ENCODE results near the gene HDAC11. TPM values are rescaled to one million over a fixed set of nuclear protein-coding genes. Genes with fewer than 3 reads are reported as not detected.

Gene HDAC11
- total and polyA plus RNA-seq, 2 donors (not counting 1 experiment from before 2014, with no cell fraction given), result 5.2 to 23.1 TPM

DNA sequence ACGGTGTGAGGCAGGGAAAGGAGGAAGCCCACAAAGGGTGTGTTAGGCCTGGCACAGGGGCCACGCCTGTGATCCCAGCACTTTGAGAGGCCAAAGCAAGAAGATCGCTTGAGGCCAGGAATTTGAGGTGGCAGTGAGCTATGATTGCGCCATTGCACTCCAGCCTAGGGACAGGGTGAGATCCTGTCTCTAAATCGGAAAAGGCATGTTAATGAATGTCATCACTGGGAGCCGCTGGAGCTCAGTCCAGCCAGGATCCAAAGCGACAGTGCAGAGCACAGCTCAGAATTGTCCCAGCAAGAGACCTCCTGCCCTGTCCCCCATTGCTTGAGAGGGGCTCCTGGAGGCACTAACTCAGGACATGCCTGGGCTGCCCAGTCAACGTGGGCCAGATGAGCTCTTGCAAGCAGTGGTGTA, 53.8 kb downstream of the HDAC11 start:
- peaks cover 13% of the 10 kb centered on the region for H3K4me1 ChIP-seq (ENCODE audit: control insufficient read depth, extremely low read depth, insufficient read depth, low read length)
- no peak overlapping the region for H3K4me3 ChIP-seq (replicated peaks in 1 of 4; ENCODE audit: control extremely low read depth in 1 of 4, insufficient read depth in 1 of 4, low read depth in 3 of 4, low read length in 4 of 4)
- DNase-seq (ENCODE audit: low read depth in 2 of 2), result no peak
- no peak overlapping the region for H3K27ac ChIP-seq (ENCODE audit: insufficient read depth, low read length)
- no peak overlapping the region for H3K4me2 ChIP-seq (ENCODE audit: extremely low read depth, insufficient read depth, low read length)
- no peak overlapping the region for H2AFZ ChIP-seq (ENCODE audit: low read length)
- no peaks in the 10 kb centered on the region for H3K79me2 ChIP-seq (ENCODE audit: control insufficient read depth, insufficient read depth, low read length)
- no peak overlapping the region for H3K9ac ChIP-seq (ENCODE audit: insufficient read depth, low read length)
- H3K27me3 ChIP-seq (ENCODE audit: control insufficient read depth, insufficient read depth, low read length), result no peaks in the 10 kb centered on the region
- H3K36me3 ChIP-seq (ENCODE audit: control insufficient read depth, insufficient read depth, low read length), result no peaks in the 10 kb centered on the region
- no peaks in the 10 kb centered on the region for H3K9me3 ChIP-seq (ENCODE audit: control insufficient read depth, insufficient read depth, low read depth, low read length)
- no peaks in the 10 kb centered on the region for H4K20me1 ChIP-seq (ENCODE audit: control insufficient read depth, extremely low read depth, insufficient read depth, low read length)
- TF ChIP-seq CTCF (conservative IDR thresholded peaks at IDR 0.05 in 1 of 2, IDR thresholded peaks at IDR 0.05 in 1 of 2; ENCODE audit: low read depth in 1 of 2, low read length in 2 of 2), result no peak
- no peak for TF ChIP-seq EZH2 (IDR thresholded peaks at IDR 0.05; ENCODE audit: low read length, missing control alignments)

- Histone ChIP-seq H3K27me3 (ENCODE audit: control insufficient read depth, insufficient read depth, low read length) (no peaks in the 10 kb centered on the region), H3K79me2 (ENCODE audit: control insufficient read depth, insufficient read depth, low read length) (no peaks in the 10 kb centered on the region), H3K9ac (ENCODE audit: insufficient read depth, low read length) (no peak overlapping the region), H3K4me1 (ENCODE audit: control insufficient read depth, extremely low read depth, insufficient read depth, low read length) (peaks cover 13% of the 10 kb centered on the region), H3K27ac (ENCODE audit: insufficient read depth, low read length) (no peak overlapping the region), H3K4me3 (replicated peaks in 1 of 4; ENCODE audit: control extremely low read depth in 1 of 4, insufficient read depth in 1 of 4, low read depth in 3 of 4, low read length in 4 of 4) (no peak overlapping the region), H3K36me3 (ENCODE audit: control insufficient read depth, insufficient read depth, low read length) (no peaks in the 10 kb centered on the region), H3K9me3 (ENCODE audit: control insufficient read depth, insufficient read depth, low read depth, low read length) (no peaks in the 10 kb centered on the region), H3K4me2 (ENCODE audit: extremely low read depth, insufficient read depth, low read length) (no peak overlapping the region), H4K20me1 (ENCODE audit: control insufficient read depth, extremely low read depth, insufficient read depth, low read length) (no peaks in the 10 kb centered on the region), H2AFZ (ENCODE audit: low read length) (no peak overlapping the region)
- no peak for TF ChIP-seq EZH2 (IDR thresholded peaks at IDR 0.05; ENCODE audit: low read length, missing control alignments)
- TF ChIP-seq CTCF (conservative IDR thresholded peaks at IDR 0.05 in 1 of 2, IDR thresholded peaks at IDR 0.05 in 1 of 2; ENCODE audit: low read depth in 1 of 2, low read length in 2 of 2), result no peak
- DNase-seq (ENCODE audit: low read depth in 2 of 2), result no peak
Measured at GRCh38 chr3:13535526-13535875, 55.4 kb downstream of the HDAC11 start.

DNA sequence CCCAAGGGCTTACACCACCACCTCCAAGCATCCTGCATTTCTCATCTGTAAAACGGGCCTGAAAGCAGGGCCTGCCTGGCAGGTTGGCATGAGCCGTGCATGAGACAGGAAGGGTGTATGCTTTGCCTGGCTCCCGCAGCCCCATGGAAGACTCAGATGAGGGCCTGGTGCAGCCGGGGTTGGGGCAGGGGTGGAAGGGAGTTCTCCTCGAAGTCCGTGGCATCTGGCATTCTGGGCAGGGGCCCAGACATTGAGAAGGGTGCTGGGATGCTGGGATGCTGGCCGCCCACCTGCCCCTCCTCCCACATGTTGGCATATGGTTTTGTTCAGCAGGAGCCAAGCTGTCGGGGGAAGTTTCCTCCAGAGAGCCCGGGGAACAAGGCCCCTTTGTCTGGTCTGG, 55.8 kb downstream of the HDAC11 start:
- no peak overlapping the region for H3K4me3 ChIP-seq (replicated peaks in 1 of 4; ENCODE audit: control extremely low read depth in 1 of 4, insufficient read depth in 1 of 4, low read depth in 3 of 4, low read length in 4 of 4)
- peaks cover 13% of the 10 kb centered on the region for H3K4me1 ChIP-seq (ENCODE audit: control insufficient read depth, extremely low read depth, insufficient read depth, low read length)
- H3K9me3 ChIP-seq (ENCODE audit: control insufficient read depth, insufficient read depth, low read depth, low read length), result no peaks in the 10 kb centered on the region
- H2AFZ ChIP-seq (ENCODE audit: low read length), result no peak overlapping the region
- H3K27ac ChIP-seq (ENCODE audit: insufficient read depth, low read length), result no peak overlapping the region
- TF ChIP-seq CTCF (conservative IDR thresholded peaks at IDR 0.05 in 1 of 2, IDR thresholded peaks at IDR 0.05 in 1 of 2; ENCODE audit: low read depth in 1 of 2, low read length in 2 of 2) (no peak), EZH2 (IDR thresholded peaks at IDR 0.05; ENCODE audit: low read length, missing control alignments) (no peak)
- no peaks in the 10 kb centered on the region for H3K79me2 ChIP-seq (ENCODE audit: control insufficient read depth, insufficient read depth, low read length)
- no peak overlapping the region for H3K4me2 ChIP-seq (ENCODE audit: extremely low read depth, insufficient read depth, low read length)
- H4K20me1 ChIP-seq (ENCODE audit: control insufficient read depth, extremely low read depth, insufficient read depth, low read length), result no peaks in the 10 kb centered on the region
- no peaks in the 10 kb centered on the region for H3K27me3 ChIP-seq (ENCODE audit: control insufficient read depth, insufficient read depth, low read length)
- no peaks in the 10 kb centered on the region for H3K36me3 ChIP-seq (ENCODE audit: control insufficient read depth, insufficient read depth, low read length)
- no peak for DNase-seq (ENCODE audit: low read depth in 2 of 2)
- no peak overlapping the region for H3K9ac ChIP-seq (ENCODE audit: insufficient read depth, low read length)

Data from fibroblast of lung (primary cell).